NCI-H1417 (cell line): ENCODE data around the gene EPO.
"Not testable (repeated sequence)": the region's sequence is repeated elsewhere in the genome, so short reads cannot be mapped to it uniquely, and the experiment has no call there.

Source experiments
- DNase-seq, 3 experiments: peaks; one replicate each; lab custom pipeline; 2025; lab: John Stamatoyannopoulos, UW

Gene EPO

GRCh38 chr7:100736671-100737070 lies 16.4 kb downstream of the EPO start:
- DNase-seq, result no peak

DNA sequence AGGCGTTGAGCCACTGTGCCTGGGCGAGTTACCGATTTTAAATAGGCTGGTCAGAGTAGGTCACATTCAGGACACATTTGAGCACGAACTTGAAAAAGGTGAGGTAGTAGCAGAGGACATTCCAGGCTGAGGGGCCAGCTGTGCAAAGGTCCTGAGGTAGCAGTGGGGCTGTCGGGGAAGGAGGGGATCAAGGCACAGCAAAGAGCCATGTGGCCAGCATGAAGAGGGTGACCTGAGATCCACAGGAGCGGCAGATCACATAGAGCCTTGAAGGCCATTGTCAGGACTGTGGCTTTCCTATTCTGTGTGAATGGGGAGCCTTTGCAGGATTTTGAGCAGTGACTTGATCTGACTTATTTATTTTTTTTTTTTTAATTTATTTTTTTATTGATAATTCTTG lies 19.7 kb downstream of the EPO start:
- no peak for DNase-seq

DNA sequence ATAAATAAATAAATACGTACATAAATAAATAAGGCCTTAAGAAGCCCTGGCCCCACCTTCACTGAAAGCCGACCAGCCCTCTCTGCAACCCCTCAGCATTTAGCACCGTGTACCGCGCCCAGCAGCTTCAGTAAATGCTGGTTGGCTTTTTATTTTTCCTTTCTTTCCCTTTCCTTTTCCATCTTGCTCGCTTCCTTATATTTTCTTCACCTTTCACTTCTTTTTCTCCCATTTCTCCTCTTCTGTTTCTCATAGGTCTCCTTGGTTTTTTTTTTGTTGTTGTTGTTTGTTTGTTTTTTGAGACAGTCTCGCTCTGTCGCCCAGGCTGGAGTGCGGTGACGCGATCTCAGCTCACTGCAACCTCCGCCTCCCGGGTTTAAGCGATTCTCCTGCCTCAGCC lies 24.3 kb downstream of the EPO start:
- DNase-seq, result no peak

GRCh38 chr7:100745184-100745583 lies 24.9 kb downstream of the EPO start:
- no peak for DNase-seq

DNA sequence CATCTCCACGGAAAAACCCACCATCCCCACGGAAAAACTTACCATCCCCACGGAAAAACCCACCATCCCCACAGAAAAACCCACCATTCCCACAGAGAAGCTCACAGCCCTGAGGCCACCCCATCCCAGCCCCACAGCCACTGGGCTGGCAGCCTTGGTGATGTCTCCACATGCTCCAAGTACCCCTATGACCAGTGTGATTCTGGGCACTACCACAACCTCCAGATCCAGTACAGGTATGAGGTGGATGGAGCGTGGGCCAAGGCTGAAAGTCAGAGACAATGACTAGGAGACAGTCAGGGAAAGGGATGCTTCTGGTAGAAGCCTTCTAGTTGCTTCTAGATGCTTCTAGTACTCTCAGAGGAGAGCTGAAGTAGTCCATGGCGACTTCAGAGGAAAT lies 32.7 kb downstream of the EPO start:
- DNase-seq, result no peak

DNA sequence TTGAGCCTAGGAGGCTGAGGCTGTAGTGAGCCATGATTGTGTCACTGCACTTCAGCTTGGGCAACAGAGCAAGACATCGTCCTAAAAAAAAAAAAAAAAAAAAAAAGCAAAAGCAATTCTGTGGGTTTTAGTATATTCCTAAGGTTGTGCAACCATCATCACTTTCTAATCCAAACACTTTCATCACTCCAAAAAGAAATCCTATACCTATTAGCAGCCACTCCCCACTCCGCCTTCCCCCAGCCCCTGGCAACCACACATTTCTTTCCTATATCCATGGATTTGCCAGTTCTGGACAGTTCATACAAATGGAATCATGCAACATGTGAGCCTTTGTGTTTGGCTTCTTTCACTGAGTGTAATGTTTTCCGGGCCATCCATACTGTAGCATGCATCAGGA lies 33.5 kb downstream of the EPO start:
- DNase-seq, result no peak

- no peak for DNase-seq
Observed at GRCh38 chr7:100759357-100760171, 39.3 kb downstream of the EPO start.

- DNase-seq, result not testable (repeated sequence)
Observed at GRCh38 chr7:100762841-100763240, 42.6 kb downstream of the EPO start.

- no peak for DNase-seq
Observed at GRCh38 chr7:100763556-100764140, 43.4 kb downstream of the EPO start.

DNA sequence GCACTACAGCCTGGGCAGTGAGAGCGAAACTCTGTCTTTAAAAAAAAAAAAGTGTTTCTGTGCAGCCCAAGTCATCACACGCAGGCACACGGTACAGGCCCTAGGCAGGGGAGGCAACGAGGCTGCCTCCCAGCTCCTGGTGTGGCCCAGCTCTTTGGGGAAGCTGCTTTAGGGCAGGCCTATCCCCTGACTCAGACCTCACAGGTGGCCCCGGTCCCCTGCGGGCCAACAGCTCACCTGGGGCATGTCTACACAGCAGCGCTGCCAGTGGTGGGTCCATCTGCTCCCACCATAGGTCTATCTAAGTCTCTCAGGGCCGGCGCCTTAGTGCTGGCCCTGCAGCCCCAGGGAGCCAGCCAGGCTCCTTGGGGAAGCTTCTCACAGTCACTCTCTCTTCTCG lies 44.6 kb downstream of the EPO start:
- no peak for DNase-seq

GRCh38 chr7:100765250-100765649 lies 45.0 kb downstream of the EPO start:
- no peak for DNase-seq

GRCh38 chr7:100768784-100769183 lies 48.5 kb downstream of the EPO start:
- DNase-seq, result no peak
